GM18517 (cell line): Measurements from ENCODE around the gene SUV39H1.
A peak's percentile ranks its signal among the peaks of the same experiment; 100 is the strongest.
"Not testable (repeated sequence)": the region's sequence is repeated elsewhere in the genome, so short reads cannot be mapped to it uniquely, and the experiment has no call there.

Experiments used
- ATAC-seq: cut with Tn5 transposase; IDR thresholded peaks from one replicate; pipeline ENCODE4 v1.9.1; 2021; ENCODE audit warnings: mild to moderate bottlenecking, moderate library complexity; ENCODE audit not compliant: unreplicated experiment

Gene SUV39H1

GRCh38 chrX:48684134-48684533, 12.4 kb upstream of the SUV39H1 start:
- no peak for ATAC-seq

GRCh38 chrX:48685416-48685815, 11.1 kb upstream of the SUV39H1 start:
- no peak for ATAC-seq

- no peak for ATAC-seq
Measured at GRCh38 chrX:48688531-48689150, 7.9 kb upstream of the SUV39H1 start.

GRCh38 chrX:48689208-48689920, 7.2 kb upstream of the SUV39H1 start:
- ATAC-seq: no peak

- ATAC-seq: not testable (repeated sequence)
Measured at GRCh38 chrX:48691746-48692145, 4.8 kb upstream of the SUV39H1 start.

GRCh38 chrX:48694776-48695533, 1.6 kb upstream of the SUV39H1 start:
- no peak for ATAC-seq

GRCh38 chrX:48695534-48695896, 1.0 kb upstream of the SUV39H1 start:
- no peak for ATAC-seq

- ATAC-seq: no peak
Measured at GRCh38 chrX:48695925-48696300, 621 bp upstream of the SUV39H1 start.

GRCh38 chrX:48696909-48697727, 584 bp downstream of the SUV39H1 start:
- peak; percentile 11 for ATAC-seq

GRCh38 chrX:48698306-48698705, 1.8 kb downstream of the SUV39H1 start:
- ATAC-seq: no peak

GRCh38 chrX:48700246-48700645, 3.7 kb downstream of the SUV39H1 start:
- ATAC-seq: no peak

GRCh38 chrX:48700951-48701653, 4.6 kb downstream of the SUV39H1 start:
- no peak for ATAC-seq

- no peak for ATAC-seq
Measured at GRCh38 chrX:48702032-48702431, 5.5 kb downstream of the SUV39H1 start.

GRCh38 chrX:48702716-48703115, 6.2 kb downstream of the SUV39H1 start:
- no peak for ATAC-seq

- no peak for ATAC-seq
Measured at GRCh38 chrX:48703228-48703627, 6.7 kb downstream of the SUV39H1 start.

GRCh38 chrX:48703642-48704481, 7.3 kb downstream of the SUV39H1 start:
- no peak for ATAC-seq

- ATAC-seq: no peak
Measured at GRCh38 chrX:48705871-48706270, 9.3 kb downstream of the SUV39H1 start.

- ATAC-seq: no peak
Measured at GRCh38 chrX:48709522-48710112, 13.1 kb downstream of the SUV39H1 start.

- no peak for ATAC-seq
Measured at GRCh38 chrX:48711162-48711928, 14.8 kb downstream of the SUV39H1 start.
